Activated CD4-positive, alpha-beta memory T cell treated with anti-CD3 and anti-CD28 coated beads for 36 hours (primary cell): ENCODE measurements around the gene MDM4. TPM values are rescaled to one million over a fixed set of nuclear protein-coding genes. Genes with fewer than 3 reads are reported as not detected.
"Not testable (repeated sequence)": the region's sequence is repeated elsewhere in the genome, so short reads cannot be mapped to it uniquely, and the experiment has no call there.

ENCODE experiments used
- CTCF ChIA-PET: fragments of 350-600 bp; sonication (Branson Sonifier 250); formaldehyde crosslinking; loops from one replicate; lab custom pipeline; 2021; ENCODE audit warnings: antibody characterized with exemption, inconsistent platforms; lab: Charles Lee
- POLR2A ChIA-PET: fragments of 350-600 bp; sonication (Branson Sonifier 250); formaldehyde crosslinking; loops from one replicate; lab custom pipeline; 2021; ENCODE audit warnings: antibody characterized with exemption; lab: Charles Lee
- DNase-seq: peaks from one replicate; pipeline ENCODE4 v3.0.0-alpha.2; 2020
- H3K27ac Mint-ChIP-seq: one replicate; pipeline ENCODE4 v1.8.0; 2021; ENCODE audit warnings: mixed read lengths
- H3K27me3 Mint-ChIP-seq: one replicate; pipeline ENCODE4 v1.8.0; 2021; ENCODE audit warnings: mixed read lengths
- H3K36me3 Mint-ChIP-seq: one replicate; pipeline ENCODE4 v1.8.0; 2021; ENCODE audit warnings: mixed read lengths
- H3K4me1 Mint-ChIP-seq: one replicate; pipeline ENCODE4 v1.8.0; 2021; ENCODE audit warnings: low read depth, mixed read lengths
- H3K4me3 Mint-ChIP-seq: one replicate; pipeline ENCODE4 v1.8.0; 2021; ENCODE audit warnings: mild to moderate bottlenecking, mixed read lengths
- H3K9me3 Mint-ChIP-seq: one replicate; pipeline ENCODE4 v1.8.0; 2021; ENCODE audit warnings: mixed read lengths
- intact Hi-C: fragments of 100-400 bp; cut with micrococcal nuclease; formaldehyde crosslinking; loops from one replicate; pipeline ENCODE4 v1.15.1; 2023
- total RNA-seq, 2 experiments: library from RNA; stranded (reverse); gene quantifications; one replicate each; pipeline ENCODE4 v1.2.3, GENCODE V29; 2021

Gene MDM4
- total RNA-seq, 2 experiments from 2014 or later, result 88.0 to 90.8 TPM

DNA sequence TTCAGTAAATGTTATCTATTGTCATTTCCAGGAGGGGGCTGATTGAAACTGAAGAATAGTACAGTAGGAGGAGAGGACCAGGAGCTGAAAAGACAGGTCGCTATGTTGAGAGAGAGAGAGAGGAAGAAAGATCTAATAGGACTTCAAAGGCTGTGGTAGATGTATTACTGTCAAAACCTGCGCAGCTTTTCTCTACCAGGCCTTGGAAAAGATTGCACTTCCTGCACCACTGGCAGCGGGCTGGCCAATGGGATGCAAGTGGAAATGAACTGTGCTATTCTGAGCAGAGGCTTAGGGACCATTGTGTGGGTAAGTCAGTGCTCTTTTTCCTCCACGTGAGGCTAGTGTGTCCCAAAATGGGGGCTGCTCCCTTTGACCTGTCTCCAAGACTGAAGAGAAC is 47.1 kb downstream of the MDM4 start:
- H3K9me3 Mint-ChIP-seq, result no peaks in the 10 kb centered on the region
- CTCF ChIA-PET, result interaction anchor here (0.7 to 6.9 kb wide), 6 partner anchors 9 to 244 kb away, joined by 3 to 100 read pairs (median 4); no protein-coding TSS in a partner anchor
- H3K4me1 Mint-ChIP-seq, result peaks cover 51% of the 10 kb centered on the region
- peaks cover 15% of the 10 kb centered on the region for H3K36me3 Mint-ChIP-seq
- intact Hi-C loops, result no loop called here
- peak overlapping the region; percentile 36 for H3K27ac Mint-ChIP-seq
- H3K27me3 Mint-ChIP-seq, result no peaks in the 10 kb centered on the region
- H3K4me3 Mint-ChIP-seq, result no peak overlapping the region
- DNase-seq, result peak; percentile 33
- POLR2A ChIA-PET, result interaction anchor here (1.2 kb wide), 1 partner anchor 48 kb away, joined by 3 read pairs; no protein-coding TSS in a partner anchor

DNA sequence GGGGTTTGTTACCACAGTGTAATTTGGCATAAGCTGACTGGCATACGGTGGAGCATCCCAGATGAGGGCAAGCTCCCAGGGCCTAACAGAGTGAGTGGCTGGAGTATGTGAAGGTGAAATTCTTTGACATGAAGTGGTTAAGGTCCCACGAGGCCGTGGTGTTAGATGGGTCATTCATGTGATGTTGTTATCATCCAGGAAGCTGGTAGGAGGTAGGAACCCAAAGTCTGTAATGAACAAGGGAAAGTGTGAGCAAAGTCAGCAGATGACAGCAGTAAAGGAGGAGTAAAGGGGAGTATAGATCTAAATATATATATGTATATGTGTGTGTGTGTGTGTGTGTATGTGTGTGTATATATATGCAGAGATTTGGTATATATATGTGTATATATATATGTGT is 47.6 kb downstream of the MDM4 start:
- Mint-ChIP-seq H3K4me3 (no peak overlapping the region), H3K4me1 (peaks cover 51% of the 10 kb centered on the region)
- intact Hi-C loops, result loop anchor here (2.0 kb wide), 1 partner anchor 19 kb away; no protein-coding TSS in a partner anchor

DNA sequence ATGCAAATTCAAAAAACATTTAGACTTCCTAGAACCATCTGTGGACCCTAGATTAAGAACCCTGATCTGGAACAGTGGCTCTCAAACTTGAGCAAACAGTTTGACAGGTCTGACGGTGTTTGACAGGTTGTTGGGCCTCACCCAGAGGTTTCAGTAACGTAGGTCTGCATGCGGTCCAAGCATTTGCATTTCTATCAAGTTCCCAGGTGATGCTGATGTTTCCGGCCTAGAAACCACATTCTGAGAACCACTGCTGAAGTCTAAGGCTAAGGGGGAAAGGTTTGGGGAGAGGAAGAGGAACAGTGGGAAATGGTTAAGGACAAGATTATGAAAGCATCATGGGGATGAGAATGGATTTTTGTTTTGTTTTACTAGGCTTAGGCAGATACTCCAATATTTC is 48.6 kb downstream of the MDM4 start:
- intact Hi-C loops, result loop anchor here (1.0 to 5.0 kb wide), 3 partner anchors 20 to 57 kb away; partner anchors contain the start of gene MDM4
- no peaks in the 10 kb centered on the region for H3K27me3 Mint-ChIP-seq
- H3K4me1 Mint-ChIP-seq, result peaks cover 51% of the 10 kb centered on the region
- no peak overlapping the region for H3K4me3 Mint-ChIP-seq
- peak overlapping the region; percentile 46 for H3K27ac Mint-ChIP-seq
- ChIA-PET CTCF (interaction anchor here (0.9 to 6.9 kb wide), 14 partner anchors 10 to 402 kb away, joined by 3 to 149 read pairs (median 10); partner anchors contain the start of gene MDM4), POLR2A (no interaction called here)
- no peaks in the 10 kb centered on the region for H3K9me3 Mint-ChIP-seq
- H3K36me3 Mint-ChIP-seq, result peaks cover 15% of the 10 kb centered on the region
- peak; percentile 57 for DNase-seq

More for the DNA sequence above, 47.6 kb downstream of the MDM4 start:
- Mint-ChIP-seq H3K27ac (peak overlapping the region; percentile 36), H3K36me3 (peaks cover 15% of the 10 kb centered on the region), H3K27me3 (no peaks in the 10 kb centered on the region), H3K9me3 (no peaks in the 10 kb centered on the region)
- DNase-seq, result no peak
- ChIA-PET POLR2A (interaction anchor here (1.2 kb wide), 1 partner anchor 48 kb away, joined by 3 read pairs; no protein-coding TSS in a partner anchor), CTCF (interaction anchor here (0.7 to 6.9 kb wide), 6 partner anchors 9 to 243 kb away, joined by 3 to 100 read pairs (median 4); no protein-coding TSS in a partner anchor)

- intact Hi-C loops, result loop anchor here (1.0 to 5.0 kb wide), 5 partner anchors 21 to 241 kb away; partner anchors contain the start of gene MDM4
- Mint-ChIP-seq H3K27ac (peak overlapping the region; percentile 73), H3K27me3 (no peaks in the 10 kb centered on the region), H3K4me3 (no peak overlapping the region), H3K9me3 (no peaks in the 10 kb centered on the region), H3K4me1 (peaks cover 46% of the 10 kb centered on the region), H3K36me3 (peaks cover 17% of the 10 kb centered on the region)
- DNase-seq, result peak; percentile 70
- CTCF ChIA-PET, result interaction anchor here (0.5 to 6.9 kb wide), 38 partner anchors 9 to 496 kb away, joined by 3 to 149 read pairs (median 4); partner anchors contain the start of genes MDM4 and PIK3C2B
- POLR2A ChIA-PET, result interaction anchor here (1.3 kb wide), 1 partner anchor 241 kb away, joined by 4 read pairs; no protein-coding TSS in a partner anchor
Observed at GRCh38 chr1:204565617-204566582, 49.7 kb downstream of the MDM4 start.

DNA sequence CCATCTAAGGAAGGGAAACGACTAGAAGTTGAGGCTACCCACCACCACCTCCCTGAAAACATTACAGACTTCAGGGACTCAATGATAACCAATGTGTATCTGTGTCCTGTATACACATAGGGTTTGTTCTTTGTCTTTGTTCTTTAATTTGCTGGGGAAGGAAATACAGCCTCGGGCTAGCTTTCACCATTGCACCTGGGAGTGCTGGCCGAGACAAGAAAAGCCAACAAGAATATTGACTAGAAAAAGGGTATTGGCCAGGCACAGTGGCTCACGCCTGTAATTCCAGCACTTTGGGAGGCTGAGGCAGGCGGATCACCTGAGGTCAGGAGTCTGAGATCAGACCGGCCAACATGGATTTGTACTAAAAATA is 50.4 kb downstream of the MDM4 start:
- no peak for DNase-seq
- intact Hi-C loops, result loop anchor here (1.0 to 5.0 kb wide), 3 partner anchors 56 to 241 kb away; no protein-coding TSS in a partner anchor
- Mint-ChIP-seq H3K27ac (no peak overlapping the region), H3K4me1 (peaks cover 42% of the 10 kb centered on the region), H3K27me3 (no peaks in the 10 kb centered on the region), H3K9me3 (no peaks in the 10 kb centered on the region), H3K4me3 (no peak overlapping the region), H3K36me3 (peaks cover 16% of the 10 kb centered on the region)
- ChIA-PET POLR2A (interaction anchor here (1.3 kb wide), 1 partner anchor 240 kb away, joined by 4 read pairs; no protein-coding TSS in a partner anchor), CTCF (interaction anchor here (1.2 to 6.9 kb wide), 23 partner anchors 8 to 250 kb away, joined by 3 to 149 read pairs (median 7); partner anchors contain the start of genes MDM4 and PIK3C2B)

DNA sequence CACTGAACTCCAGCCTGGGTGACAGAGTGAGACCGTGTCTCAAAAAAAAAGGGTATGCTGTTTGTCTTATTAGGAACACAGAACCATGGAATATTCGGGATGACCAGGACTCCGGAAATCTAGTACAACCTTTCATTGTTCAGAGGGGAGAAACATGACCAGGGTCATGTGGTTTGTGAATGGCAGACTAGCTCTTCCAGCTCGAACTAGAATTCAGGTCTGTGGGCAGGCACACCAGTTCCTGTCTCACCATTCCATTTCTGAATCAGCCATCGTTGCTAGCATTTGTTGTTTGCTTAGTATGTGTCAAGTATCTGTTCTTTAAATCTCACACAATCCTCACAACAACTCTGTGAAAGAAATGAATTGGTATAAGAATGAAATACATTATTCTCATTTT is 50.9 kb downstream of the MDM4 start:
- peak; percentile 45 for DNase-seq
- Mint-ChIP-seq H3K27me3 (no peaks in the 10 kb centered on the region), H3K4me1 (peaks cover 38% of the 10 kb centered on the region), H3K27ac (peak overlapping the region; percentile 43), H3K4me3 (no peak overlapping the region), H3K9me3 (no peaks in the 10 kb centered on the region), H3K36me3 (peaks cover 12% of the 10 kb centered on the region)
- intact Hi-C loops, result loop anchor here (5.0 kb wide), 1 partner anchor 55 kb away; no protein-coding TSS in a partner anchor
- ChIA-PET CTCF (interaction anchor here (0.7 to 6.9 kb wide), 7 partner anchors 8 to 245 kb away, joined by 3 to 149 read pairs (median 10); no protein-coding TSS in a partner anchor), POLR2A (no interaction called here)

- Mint-ChIP-seq H3K27me3 (no peaks in the 10 kb centered on the region), H3K9me3 (no peaks in the 10 kb centered on the region), H3K4me3 (no peak overlapping the region), H3K4me1 (peaks cover 26% of the 10 kb centered on the region), H3K36me3 (peaks cover 16% of the 10 kb centered on the region), H3K27ac (no peak overlapping the region)
- DNase-seq, result no peak
- CTCF ChIA-PET, result interaction anchor here (0.6 to 6.9 kb wide), 6 partner anchors 137 to 242 kb away, joined by 3 to 149 read pairs (median 4); no protein-coding TSS in a partner anchor
- intact Hi-C loops, result loop anchor here (5.0 kb wide), 1 partner anchor 54 kb away; no protein-coding TSS in a partner anchor
- POLR2A ChIA-PET, result no interaction called here
Observed at GRCh38 chr1:204568576-204569315, 52.5 kb downstream of the MDM4 start.

DNA sequence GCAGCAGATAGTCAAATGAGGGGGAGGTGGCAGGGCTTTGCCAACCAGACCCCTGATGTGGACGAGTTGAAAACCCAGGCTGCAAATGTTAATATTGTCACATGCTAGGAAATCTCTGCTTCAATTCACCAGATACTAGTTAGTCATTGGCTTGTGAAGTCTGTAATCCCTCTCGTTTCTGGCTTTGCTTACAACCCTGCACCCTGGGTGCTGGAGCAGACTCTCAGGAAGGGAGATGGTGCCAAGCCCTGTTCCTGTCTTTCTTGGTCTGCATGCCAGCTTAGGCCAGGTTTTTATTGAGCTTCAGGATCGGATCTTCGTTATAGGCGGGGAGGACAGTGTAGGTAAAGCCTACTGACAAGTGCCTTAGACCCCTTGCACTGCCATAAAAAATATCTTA is 53.3 kb downstream of the MDM4 start:
- no peak overlapping the region for H3K4me3 Mint-ChIP-seq
- no peaks in the 10 kb centered on the region for H3K9me3 Mint-ChIP-seq
- DNase-seq, result no peak
- ChIA-PET CTCF (interaction anchor here (0.6 to 6.9 kb wide), 4 partner anchors 193 to 241 kb away, joined by 3 to 149 read pairs (median 52); no protein-coding TSS in a partner anchor), POLR2A (no interaction called here)
- peaks cover 21% of the 10 kb centered on the region for H3K4me1 Mint-ChIP-seq
- H3K27ac Mint-ChIP-seq, result no peak overlapping the region
- intact Hi-C loops, result loop anchor here (5.0 kb wide), 1 partner anchor 53 kb away; no protein-coding TSS in a partner anchor
- H3K36me3 Mint-ChIP-seq, result peaks cover 14% of the 10 kb centered on the region
- no peaks in the 10 kb centered on the region for H3K27me3 Mint-ChIP-seq

DNA sequence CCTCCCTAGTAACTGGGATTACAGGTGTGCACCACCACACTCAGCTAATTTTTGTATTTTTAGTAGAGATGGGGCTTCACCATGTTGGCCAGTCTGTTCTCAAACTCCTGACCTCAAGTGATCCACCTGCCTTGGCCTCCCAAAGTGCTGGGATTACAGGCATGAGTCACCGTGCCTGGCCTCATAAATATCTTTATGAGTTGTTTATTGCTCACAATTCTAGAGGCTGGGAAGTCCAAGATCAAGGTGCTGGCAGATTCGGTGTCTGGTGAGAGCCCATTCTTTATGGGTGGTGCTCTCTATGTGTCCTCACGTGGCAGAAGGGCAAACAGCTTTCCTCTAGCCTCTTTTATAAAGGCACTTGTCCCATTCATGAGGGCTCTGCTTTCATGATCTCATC is 53.8 kb downstream of the MDM4 start:
- H3K4me3 Mint-ChIP-seq, intact Hi-C loops, H3K27me3 Mint-ChIP-seq, H3K27ac Mint-ChIP-seq, DNase-seq, POLR2A ChIA-PET, H3K9me3 Mint-ChIP-seq: not testable (repeated sequence)
- CTCF ChIA-PET, result interaction anchor here (2.2 kb wide), 1 partner anchor 237 kb away, joined by 8 read pairs; no protein-coding TSS in a partner anchor
- H3K36me3 Mint-ChIP-seq, result peaks cover 12% of the 10 kb centered on the region
- H3K4me1 Mint-ChIP-seq, result peaks cover 16% of the 10 kb centered on the region

GRCh38 chr1:204571128-204571527 is 54.9 kb downstream of the MDM4 start:
- POLR2A ChIA-PET, result no interaction called here
- intact Hi-C loops, result no loop called here
- Mint-ChIP-seq H3K4me1 (peaks cover 4% of the 10 kb centered on the region), H3K36me3 (peaks cover 9% of the 10 kb centered on the region), H3K9me3 (no peaks in the 10 kb centered on the region), H3K27me3 (no peaks in the 10 kb centered on the region), H3K4me3 (no peak overlapping the region), H3K27ac (no peak overlapping the region)
- DNase-seq, result no peak
- CTCF ChIA-PET, result interaction anchor here (2.2 kb wide), 1 partner anchor 236 kb away, joined by 8 read pairs; no protein-coding TSS in a partner anchor

DNA sequence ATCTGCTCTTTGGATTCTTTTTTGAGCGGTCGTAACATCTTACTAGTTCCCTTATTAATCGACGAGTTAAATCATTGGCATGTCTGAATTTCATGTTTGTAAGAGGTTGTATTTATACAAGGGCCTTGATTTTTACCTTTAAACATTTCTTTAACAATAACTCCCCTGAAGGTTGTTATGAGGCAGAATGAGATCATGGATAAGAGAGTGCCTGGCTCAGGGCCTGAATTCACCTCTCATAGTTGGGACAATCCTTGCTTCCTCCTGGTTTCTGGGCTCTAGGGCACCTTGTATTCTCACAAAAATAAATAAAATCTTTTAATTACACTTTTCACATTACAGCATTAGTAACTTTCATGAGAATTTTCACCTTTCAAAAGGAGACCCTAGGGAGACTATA is 55.4 kb downstream of the MDM4 start:
- Mint-ChIP-seq H3K9me3 (no peaks in the 10 kb centered on the region), H3K36me3 (peaks cover 9% of the 10 kb centered on the region), H3K27ac (no peak overlapping the region), H3K4me3 (no peak overlapping the region), H3K27me3 (no peaks in the 10 kb centered on the region), H3K4me1 (peaks cover 3% of the 10 kb centered on the region)
- DNase-seq, result no peak
- intact Hi-C loops, result no loop called here
- ChIA-PET CTCF (interaction anchor here (0.7 to 2.2 kb wide), 3 partner anchors 140 to 235 kb away, joined by 3 to 8 read pairs (median 4); no protein-coding TSS in a partner anchor), POLR2A (no interaction called here)
